Hepatocyte (in vitro differentiated cells): ENCODE results near the gene PHIP.

ENCODE experiments used
- EZH2 ChIP-seq: fragments of 200-600 bp; sonication (generic); IDR thresholded peaks from 2 replicates; pipeline ENCODE4 v1.6.1; 2016; ENCODE audit warnings: antibody characterized with exemption, mild to moderate bottlenecking, borderline replicate concordance
- TF ChIP-seq, protein P1 (sequence below): fragments of 200-600 bp; sonication (generic); IDR thresholded peaks from 2 replicates; pipeline ENCODE4 v1.5.1; 2016; ENCODE audit warnings: antibody characterized with exemption, mild to moderate bottlenecking; ENCODE audit not compliant: poor library complexity

DNA sequence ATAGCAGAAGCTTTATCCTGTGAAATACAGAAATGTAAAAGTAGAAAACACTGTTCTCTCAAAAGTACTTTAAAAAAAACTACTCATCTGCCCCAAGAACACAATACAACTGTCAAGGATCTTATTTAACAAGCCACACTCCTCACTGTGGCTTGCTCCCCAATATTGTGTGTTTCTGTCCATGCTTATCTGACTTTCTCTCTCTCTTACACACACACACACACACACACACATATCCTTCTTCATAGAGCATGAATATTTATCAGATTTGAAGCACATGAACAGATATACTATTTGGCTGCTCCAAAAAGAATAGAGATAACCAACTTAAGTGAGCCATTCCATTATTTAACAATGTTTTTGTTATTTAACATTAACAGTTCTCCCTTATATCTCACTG lies 3.6 kb upstream of the PHIP start:
- TF ChIP-seq, protein P1, sequence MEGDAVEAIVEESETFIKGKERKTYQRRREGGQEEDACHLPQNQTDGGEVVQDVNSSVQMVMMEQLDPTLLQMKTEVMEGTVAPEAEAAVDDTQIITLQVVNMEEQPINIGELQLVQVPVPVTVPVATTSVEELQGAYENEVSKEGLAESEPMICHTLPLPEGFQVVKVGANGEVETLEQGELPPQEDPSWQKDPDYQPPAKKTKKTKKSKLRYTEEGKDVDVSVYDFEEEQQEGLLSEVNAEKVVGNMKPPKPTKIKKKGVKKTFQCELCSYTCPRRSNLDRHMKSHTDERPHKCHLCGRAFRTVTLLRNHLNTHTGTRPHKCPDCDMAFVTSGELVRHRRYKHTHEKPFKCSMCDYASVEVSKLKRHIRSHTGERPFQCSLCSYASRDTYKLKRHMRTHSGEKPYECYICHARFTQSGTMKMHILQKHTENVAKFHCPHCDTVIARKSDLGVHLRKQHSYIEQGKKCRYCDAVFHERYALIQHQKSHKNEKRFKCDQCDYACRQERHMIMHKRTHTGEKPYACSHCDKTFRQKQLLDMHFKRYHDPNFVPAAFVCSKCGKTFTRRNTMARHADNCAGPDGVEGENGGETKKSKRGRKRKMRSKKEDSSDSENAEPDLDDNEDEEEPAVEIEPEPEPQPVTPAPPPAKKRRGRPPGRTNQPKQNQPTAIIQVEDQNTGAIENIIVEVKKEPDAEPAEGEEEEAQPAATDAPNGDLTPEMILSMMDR = no peak
- TF ChIP-seq EZH2 = no peak
